Panc1 (cell line): ENCODE measurements around the gene PRUNE2. TPM values are rescaled to one million over a fixed set of nuclear protein-coding genes. Genes with fewer than 3 reads are reported as not detected.

ENCODE experiments used
- ATAC-seq: fragments of 200-7000 bp; cut with Tn5 transposase; 2 replicates; pipeline ENCODE4 v1.9.1; 2020; ENCODE audit warnings: mild to moderate bottlenecking, moderate library complexity
- BruUV-seq: library from RNA; stranded (reverse); fragments of 400-500 nt; replicated peaks from 2 replicates; lab custom pipeline; 2021; lab: Mats Ljungman, UMichigan
- CTCF ChIA-PET: fragments of 300-600 bp; sonication (Branson Sonifier 250); formaldehyde crosslinking; loops from one replicate; lab custom pipeline; 2022; ENCODE audit warnings: antibody characterized with exemption; lab: Charles Lee
- POLR2A ChIA-PET: fragments of 300-600 bp; sonication (Branson Sonifier 250); formaldehyde crosslinking; loops from one replicate; lab custom pipeline; 2022; ENCODE audit warnings: antibody characterized with exemption; lab: Charles Lee
- DNase-seq: peaks from one replicate; pipeline ENCODE4 v3.0.0-alpha.2; 2010; ENCODE audit warnings: low read depth, low spot score
- H3K27ac ChIP-seq: 2 replicates; pipeline ENCODE4 v1.5.1; 2011; ENCODE audit warnings: mild to moderate bottlenecking, low read length, inconsistent platforms
- H3K27me3 ChIP-seq: fragments of 200-500 bp; sonication (Bioruptor generic); 2 replicates; pipeline ENCODE4 v1.6.0; 2014; ENCODE audit warnings: low read length, inconsistent platforms; ENCODE audit not compliant: control insufficient read depth, insufficient read depth
- H3K36me3 ChIP-seq: fragments of 200-500 bp; sonication (Bioruptor generic); 2 replicates; pipeline ENCODE4 v1.5.1; 2014; ENCODE audit warnings: inconsistent platforms, mild to moderate bottlenecking, low read length, moderate library complexity; ENCODE audit not compliant: control insufficient read depth, insufficient read depth
- H3K4me1 ChIP-seq: 2 replicates; pipeline ENCODE4 v1.5.1; 2011; ENCODE audit warnings: inconsistent platforms, mild to moderate bottlenecking, low read length, moderate library complexity; ENCODE audit not compliant: control insufficient read depth, insufficient read depth
- H3K4me3 ChIP-seq, 2 experiments: 2 replicates each; pipeline ENCODE4 v1.5.1; 2011 to 2012; ENCODE audit warnings: low read depth in 2 of 2, low read length in 2 of 2, mild to moderate bottlenecking in 2 of 2, inconsistent platforms in 1 of 2, moderate library complexity in 1 of 2
- H3K9me3 ChIP-seq: fragments of 200-500 bp; sonication (Bioruptor generic); 2 replicates; pipeline ENCODE4 v1.5.1; 2014; ENCODE audit warnings: low read depth, mild to moderate bottlenecking, inconsistent platforms, low read length, moderate library complexity; ENCODE audit not compliant: control insufficient read depth, insufficient read depth
- CTCF ChIP-seq: fragments of 450-650 bp; IDR thresholded peaks from 2 replicates; pipeline ENCODE4 v1.5.1; 2017; ENCODE audit warnings: mild to moderate bottlenecking
- POLR2AphosphoS5 ChIP-seq: IDR thresholded peaks from 2 replicates; pipeline ENCODE4 v1.6.1; 2012; ENCODE audit warnings: mild to moderate bottlenecking, low read depth, low read length, moderate library complexity
- REST ChIP-seq, 2 experiments: IDR thresholded peaks; 2 replicates each; pipeline ENCODE4 v1.6.1; 2011 to 2012; ENCODE audit warnings: low read depth in 2 of 2, control low read depth in 1 of 2, low read length in 1 of 2, mild to moderate bottlenecking in 1 of 2, moderate library complexity in 1 of 2; ENCODE audit not compliant: insufficient read depth in 1 of 2
- SIN3A ChIP-seq: IDR thresholded peaks from 2 replicates; pipeline ENCODE4 v1.6.1; 2012; ENCODE audit warnings: low read depth, mild to moderate bottlenecking, low read length, moderate library complexity, borderline replicate concordance; ENCODE audit not compliant: insufficient read depth
- TCF7L2 ChIP-seq: IDR thresholded peaks from 2 replicates; pipeline ENCODE4 v1.6.1; 2011; ENCODE audit warnings: mild to moderate bottlenecking, low read depth, low read length, inconsistent platforms
- in situ Hi-C: cut with HindIII; loops from 2 replicates; pipeline ENCODE4 v1.10.0; 2016; ENCODE audit warnings: low sequenced_read_pairs, low pct_unique_long_range_greater_than_20kb
- intact Hi-C: fragments of 100-400 bp; cut with micrococcal nuclease; formaldehyde crosslinking; loops from one replicate; pipeline ENCODE4 v1.10.0; 2022; ENCODE audit not compliant: unreplicated experiment
- total RNA-seq: library from RNA; stranded (reverse); gene quantifications from one replicate; pipeline ENCODE4 v1.2.1, GENCODE V29; 2021; ENCODE audit not compliant: unreplicated experiment

Gene PRUNE2
- total RNA-seq, 1 experiment from 2014 or later = 0.18 TPM

- no peaks in the 10 kb centered on the region for H3K36me3 ChIP-seq
- no peak for ATAC-seq
- intact Hi-C loops (no loop called here), in situ Hi-C loops (no loop called here)
- DNase-seq = no peak
- BruUV-seq = no TSS peak
- no peaks in the 10 kb centered on the region for H3K9me3 ChIP-seq
- H3K27me3 ChIP-seq = no peaks in the 10 kb centered on the region
- no peak overlapping the region for H3K4me3 ChIP-seq
- ChIA-PET CTCF (no interaction called here), POLR2A (no interaction called here)
- no peaks in the 10 kb centered on the region for H3K4me1 ChIP-seq
- H3K27ac ChIP-seq = no peak overlapping the region
- TF ChIP-seq POLR2AphosphoS5 = no peak
- no peak for TF ChIP-seq TCF7L2
- TF ChIP-seq SIN3A = no peak
- TF ChIP-seq REST (IDR thresholded peaks at IDR 0.05; ENCODE audit: insufficient read depth in 1 of 2, low read depth in 2 of 2, low read length in 1 of 2) = no peak
- no peak for TF ChIP-seq CTCF
These were observed 334.2 kb downstream of the PRUNE2 start for GRCh38 chr9:76571743-76572146.

- Histone ChIP-seq H3K9me3 (no peaks in the 10 kb centered on the region), H3K27me3 (no peaks in the 10 kb centered on the region), H3K4me1 (no peaks in the 10 kb centered on the region), H3K27ac (no peak overlapping the region), H3K36me3 (no peaks in the 10 kb centered on the region), H3K4me3 (no peak overlapping the region)
- no TSS peak for BruUV-seq
- no peak for TF ChIP-seq REST (IDR thresholded peaks at IDR 0.05; ENCODE audit: insufficient read depth in 1 of 2, low read depth in 2 of 2, low read length in 1 of 2)
- TF ChIP-seq POLR2AphosphoS5 = no peak
- TF ChIP-seq TCF7L2 = no peak
- TF ChIP-seq CTCF = no peak
- no peak for TF ChIP-seq SIN3A
- POLR2A ChIA-PET = no interaction called here
- DNase-seq (no peak), ATAC-seq (no peak)
- intact Hi-C loops (no loop called here), in situ Hi-C loops (no loop called here)
- CTCF ChIA-PET = no interaction called here
These were observed 334.6 kb downstream of the PRUNE2 start for GRCh38 chr9:76571288-76571687.
